Hepatocyte (in vitro differentiated cells): ENCODE data around the gene ZNF468.

Experiments
- CTCF ChIP-seq: fragments of 200-600 bp; sonication (generic); IDR thresholded peaks from 2 replicates; pipeline ENCODE4 v1.5.1; 2016; ENCODE audit warnings: antibody characterized with exemption, mild to moderate bottlenecking; ENCODE audit not compliant: poor library complexity
- EZH2 ChIP-seq: fragments of 200-600 bp; sonication (generic); IDR thresholded peaks from 2 replicates; pipeline ENCODE4 v1.6.1; 2016; ENCODE audit warnings: antibody characterized with exemption, mild to moderate bottlenecking, borderline replicate concordance
- EZH2phosphoT487 ChIP-seq: fragments of 200-600 bp; sonication (generic); IDR thresholded peaks from one replicate; pipeline ENCODE4 v1.6.1; 2018; ENCODE audit warnings: antibody characterized with exemption, mild to moderate bottlenecking, low read depth, moderate library complexity; ENCODE audit not compliant: unreplicated experiment, severe bottlenecking

- TF ChIP-seq CTCF (no peak), EZH2 (no peak), EZH2phosphoT487 (no peak)
Observed at GRCh38 chr19:52889076-52889475, 31.7 kb upstream of the ZNF468 start.
